ENCODE measurements around the gene XRCC3. TPM values are rescaled to one million over a fixed set of nuclear protein-coding genes. Genes with fewer than 3 reads are reported as not detected.

Gene XRCC3
- total RNA-seq, 4 donors from 2014 or later: 9.5 to 14.7 (median 12.3) TPM

DNA sequence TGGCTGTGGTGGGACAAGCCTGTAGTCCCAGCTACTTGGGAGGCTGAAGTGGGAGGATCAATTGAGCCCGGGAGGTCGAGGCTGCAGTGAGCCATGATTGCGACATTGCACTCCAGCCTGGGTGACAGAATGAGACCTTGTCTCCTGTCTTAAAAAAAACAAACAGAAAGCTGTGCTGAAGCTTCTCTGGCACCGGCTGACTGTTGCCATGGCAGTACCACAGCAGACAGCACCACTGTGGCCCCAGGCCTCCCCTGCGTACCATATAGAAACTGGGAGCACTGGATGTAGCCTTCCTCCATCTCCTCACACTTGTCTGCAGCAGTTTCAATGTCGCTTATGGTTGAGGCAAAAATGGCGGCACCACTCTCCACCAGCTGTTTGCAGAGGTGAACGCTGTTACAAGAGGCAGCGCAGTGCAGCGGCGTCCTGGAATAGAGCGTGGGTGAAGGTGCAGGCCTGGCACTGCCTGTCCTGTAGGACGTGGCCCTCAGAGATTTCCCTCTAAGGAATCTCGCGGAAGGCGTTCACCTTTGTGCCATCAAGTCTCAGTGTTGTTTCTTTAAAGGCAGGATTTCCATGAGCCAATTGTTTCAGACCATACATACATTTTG, 22.3 kb upstream of the XRCC3 start:
- intact Hi-C loops (cut with DNase I; ENCODE audit: low total_unique reads): no loop called here
- WGBS, 2 donors: 91 to 92% methylated on average over 16 of the region's 16 CpGs
- DNase-seq (ENCODE audit: low spot score in 2 of 2): no peak

GRCh38 chr14:103736546-103737431, 21.5 kb upstream of the XRCC3 start:
- DNase-seq (ENCODE audit: low spot score in 2 of 2): no peak
- no peak overlapping the region for H3K4me3 ChIP-seq (ENCODE audit: low read depth, poor library complexity, severe bottlenecking)
- intact Hi-C loops (cut with DNase I; ENCODE audit: low total_unique reads): no loop called here
- 69 to 80% methylated on average over 10 of the region's 10 CpGs for WGBS, 2 donors
- TF ChIP-seq, protein P1, sequence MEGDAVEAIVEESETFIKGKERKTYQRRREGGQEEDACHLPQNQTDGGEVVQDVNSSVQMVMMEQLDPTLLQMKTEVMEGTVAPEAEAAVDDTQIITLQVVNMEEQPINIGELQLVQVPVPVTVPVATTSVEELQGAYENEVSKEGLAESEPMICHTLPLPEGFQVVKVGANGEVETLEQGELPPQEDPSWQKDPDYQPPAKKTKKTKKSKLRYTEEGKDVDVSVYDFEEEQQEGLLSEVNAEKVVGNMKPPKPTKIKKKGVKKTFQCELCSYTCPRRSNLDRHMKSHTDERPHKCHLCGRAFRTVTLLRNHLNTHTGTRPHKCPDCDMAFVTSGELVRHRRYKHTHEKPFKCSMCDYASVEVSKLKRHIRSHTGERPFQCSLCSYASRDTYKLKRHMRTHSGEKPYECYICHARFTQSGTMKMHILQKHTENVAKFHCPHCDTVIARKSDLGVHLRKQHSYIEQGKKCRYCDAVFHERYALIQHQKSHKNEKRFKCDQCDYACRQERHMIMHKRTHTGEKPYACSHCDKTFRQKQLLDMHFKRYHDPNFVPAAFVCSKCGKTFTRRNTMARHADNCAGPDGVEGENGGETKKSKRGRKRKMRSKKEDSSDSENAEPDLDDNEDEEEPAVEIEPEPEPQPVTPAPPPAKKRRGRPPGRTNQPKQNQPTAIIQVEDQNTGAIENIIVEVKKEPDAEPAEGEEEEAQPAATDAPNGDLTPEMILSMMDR (IDR thresholded peaks at IDR 0.05): no peak
- TF ChIP-seq POLR2A (IDR thresholded peaks at IDR 0.05): no peak

More for the DNA sequence above, 22.3 kb upstream of the XRCC3 start:
- no peak overlapping the region for H3K4me3 ChIP-seq (ENCODE audit: low read depth, poor library complexity, severe bottlenecking)
- TF ChIP-seq POLR2A (IDR thresholded peaks at IDR 0.05): no peak
- TF ChIP-seq, protein P1 (IDR thresholded peaks at IDR 0.05): no peak

- WGBS, 2 donors: 80 to 83% methylated on average over 22 of the region's 22 CpGs
- no peak for TF ChIP-seq POLR2A (IDR thresholded peaks at IDR 0.05)
- TF ChIP-seq, protein P1 (IDR thresholded peaks at IDR 0.05): no peak
- DNase-seq (ENCODE audit: low spot score in 2 of 2): no peak
- H3K4me3 ChIP-seq (ENCODE audit: low read depth, poor library complexity, severe bottlenecking): no peak overlapping the region
- intact Hi-C loops (cut with DNase I; ENCODE audit: low total_unique reads): no loop called here
These were observed 20.7 kb upstream of the XRCC3 start for GRCh38 chr14:103735815-103736545.

DNA sequence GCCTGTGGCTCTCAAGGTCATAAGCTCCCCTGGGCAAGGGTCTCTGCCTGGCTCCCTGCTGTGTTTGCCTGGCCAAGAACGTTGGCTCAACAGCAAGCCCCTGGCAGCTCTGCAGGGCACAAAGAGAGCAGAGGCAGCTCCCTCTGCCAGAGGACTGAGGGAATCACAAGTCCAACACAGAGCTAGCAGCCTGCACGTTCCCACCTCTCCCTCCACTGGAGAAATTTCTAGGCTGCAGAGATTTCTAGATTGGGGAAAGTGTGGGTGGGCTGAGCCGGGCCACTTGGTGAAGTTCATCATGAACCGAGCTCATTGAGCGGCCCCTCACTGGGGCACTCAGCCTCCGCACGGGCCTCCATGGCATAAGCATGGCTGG, 20.2 kb upstream of the XRCC3 start:
- TF ChIP-seq, protein P1 (IDR thresholded peaks at IDR 0.05): no peak
- TF ChIP-seq POLR2A (IDR thresholded peaks at IDR 0.05): no peak
- no peak for DNase-seq (ENCODE audit: low spot score in 2 of 2)
- H3K4me3 ChIP-seq (ENCODE audit: low read depth, poor library complexity, severe bottlenecking): no peak overlapping the region
- intact Hi-C loops (cut with DNase I; ENCODE audit: low total_unique reads): no loop called here
- WGBS, 2 donors: 58 to 65% methylated on average over 7 of the region's 7 CpGs

DNA sequence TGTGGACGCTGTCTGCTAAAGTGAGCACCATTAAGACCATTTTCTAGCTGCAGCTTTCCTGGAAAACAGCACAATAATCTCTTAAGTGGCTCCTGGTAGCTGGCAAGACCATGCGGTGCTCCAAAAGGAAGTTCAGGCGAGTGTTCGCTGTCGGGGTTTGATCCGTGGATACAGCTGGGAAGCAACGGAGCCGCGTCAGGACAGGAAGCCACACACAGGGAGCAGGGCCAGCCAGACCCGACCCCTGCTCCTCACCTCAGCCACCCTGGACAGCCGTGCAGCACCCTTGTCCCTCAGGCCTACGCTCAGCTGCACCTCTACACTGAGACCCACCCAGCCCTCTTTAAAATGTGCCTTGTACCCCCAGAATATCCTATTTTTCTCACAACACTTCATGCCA, 19.8 kb upstream of the XRCC3 start:
- no peak for TF ChIP-seq POLR2A (IDR thresholded peaks at IDR 0.05)
- TF ChIP-seq, protein P1 (IDR thresholded peaks at IDR 0.05): no peak
- 81 to 84% methylated on average over 12 of the region's 12 CpGs for WGBS, 2 donors
- no peak overlapping the region for H3K4me3 ChIP-seq (ENCODE audit: low read depth, poor library complexity, severe bottlenecking)
- no peak for DNase-seq (ENCODE audit: low spot score in 2 of 2)
- intact Hi-C loops (cut with DNase I; ENCODE audit: low total_unique reads): no loop called here

All from lower leg skin (tissue), 4 donors.